Eye (tissue), 1 donor: Measurements from ENCODE around the gene MRPS2.
"Not testable (repeated sequence)": the region's sequence is repeated elsewhere in the genome, so short reads cannot be mapped to it uniquely, and the experiment has no call there.

Experiments used
- DNase-seq: peaks from one replicate; pipeline ENCODE4 v3.0.0-alpha.2; 2015

The MRPS2 gene

DNA sequence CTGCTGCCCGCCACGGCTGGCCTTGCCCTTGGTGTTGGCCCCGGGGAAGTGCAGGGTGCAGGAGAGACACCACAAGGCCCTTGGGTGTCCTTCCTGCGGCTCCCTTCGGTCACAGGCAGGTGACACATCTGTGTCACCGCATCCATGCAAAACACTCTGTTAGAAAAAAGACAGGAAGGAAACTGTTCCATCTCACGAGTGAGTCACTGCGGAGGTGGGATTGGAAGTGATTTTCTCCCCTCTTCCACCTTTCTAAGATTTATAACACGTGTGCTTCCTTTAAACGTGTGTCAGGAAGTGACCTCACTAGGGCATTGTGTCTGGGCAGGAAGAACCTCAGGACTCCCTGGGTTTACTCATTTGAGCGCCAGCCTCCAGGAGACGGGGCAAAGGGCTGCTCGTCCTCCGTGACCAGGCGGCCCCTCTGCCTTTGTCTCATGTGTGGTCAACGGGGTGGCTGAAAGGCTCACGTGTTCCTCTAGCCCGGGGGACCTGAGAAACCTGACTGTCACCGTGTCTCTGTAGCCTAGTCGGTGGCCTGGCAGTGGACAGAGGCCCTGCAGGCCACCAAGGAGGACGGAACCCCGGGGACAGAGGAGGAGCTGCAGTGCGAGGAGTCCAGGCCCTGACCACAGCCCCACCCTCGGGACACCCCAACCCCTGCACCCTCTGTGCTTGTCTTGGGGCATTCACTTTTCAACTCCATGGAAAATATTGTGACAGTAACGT, 15.8 kb downstream of the MRPS2 start:
- no peak for DNase-seq

DNA sequence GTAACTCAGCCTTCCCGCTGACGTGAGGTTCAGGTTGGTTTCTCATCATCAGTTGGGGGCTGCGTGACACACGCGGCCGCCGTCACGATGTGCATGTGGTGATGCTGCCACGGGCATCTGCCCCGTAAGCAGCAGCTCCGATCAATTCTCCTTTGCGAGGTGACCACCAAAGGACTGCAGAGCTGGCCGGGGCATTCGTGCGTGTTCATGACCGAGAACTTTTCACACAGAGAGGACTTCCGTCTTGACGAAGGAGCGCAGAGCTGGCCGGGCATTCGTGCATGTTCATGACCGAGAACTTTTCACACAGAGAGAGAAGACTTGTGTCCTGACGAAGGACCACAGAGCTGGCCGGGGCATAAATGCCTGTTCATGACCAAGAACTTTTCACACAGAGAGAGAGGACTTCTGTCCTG, 16.9 kb downstream of the MRPS2 start:
- no peak for DNase-seq

DNA sequence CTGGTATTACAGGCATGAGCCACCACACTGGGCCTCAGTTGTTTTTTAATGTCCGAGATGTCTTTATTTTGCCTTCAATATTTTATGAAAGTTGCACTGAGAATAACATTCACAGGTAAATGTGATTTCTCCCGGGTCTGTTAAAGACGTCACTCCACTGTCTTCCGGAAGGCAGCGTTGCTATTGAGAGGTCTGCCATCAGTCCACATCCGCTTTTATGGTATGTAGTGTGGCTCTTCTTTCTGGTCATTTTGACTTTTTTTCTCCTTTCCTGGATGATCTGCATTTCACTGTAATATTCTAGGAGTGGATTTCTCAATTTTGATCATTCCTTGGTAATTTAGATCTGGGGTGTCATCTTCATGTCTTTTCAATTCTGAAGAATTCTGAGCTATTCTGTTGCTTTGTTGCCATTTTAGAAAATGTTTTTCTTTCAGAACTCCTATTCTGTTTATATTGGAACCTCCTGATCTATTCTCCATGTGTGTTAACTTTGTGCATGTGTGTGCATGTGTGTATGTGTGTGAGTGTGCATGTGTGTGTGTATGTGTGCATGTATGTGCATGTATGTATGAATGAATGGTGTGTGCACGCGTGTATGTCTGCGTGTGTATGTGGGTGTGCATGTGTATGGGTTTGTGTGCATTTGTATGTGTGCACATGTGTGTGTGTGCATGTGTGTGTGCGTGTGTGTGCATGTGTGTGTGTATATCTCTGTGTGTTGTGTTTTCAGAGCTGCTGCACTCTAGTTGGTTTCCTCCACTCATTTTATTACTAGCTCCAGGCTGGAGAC, 18.9 kb downstream of the MRPS2 start:
- DNase-seq = no peak

DNA sequence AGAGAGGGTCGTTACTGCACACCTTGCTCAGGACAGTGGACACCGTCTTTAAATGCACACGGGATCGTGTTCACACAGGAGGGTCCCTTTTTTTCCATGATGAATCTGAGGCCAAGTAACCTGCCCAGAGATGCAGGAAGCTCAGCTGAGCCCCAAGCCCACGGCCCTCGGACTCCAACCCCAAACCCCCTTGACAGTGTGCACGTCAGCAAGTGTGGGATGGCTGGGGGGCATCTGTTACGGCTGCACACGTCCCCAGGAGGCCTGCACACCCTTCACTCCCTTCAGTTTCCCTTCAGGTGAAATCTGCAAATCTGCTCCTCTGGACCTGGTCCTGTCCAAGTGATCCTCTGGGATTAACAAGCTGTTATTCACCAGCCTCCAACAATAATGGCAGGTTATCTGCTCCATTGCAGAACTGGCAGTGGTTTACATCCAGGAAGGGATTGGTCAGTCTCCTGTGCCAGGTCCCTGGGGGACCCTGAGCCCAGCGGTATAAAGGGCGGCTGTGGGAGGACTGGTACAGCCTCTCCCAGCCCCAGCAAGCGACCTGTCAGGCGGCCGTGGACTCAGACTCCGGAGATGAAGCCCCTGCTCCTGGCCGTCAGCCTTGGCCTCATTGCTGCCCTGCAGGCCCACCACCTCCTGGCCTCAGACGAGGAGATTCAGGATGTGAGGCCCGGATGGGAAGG, 20.6 kb downstream of the MRPS2 start, which contains the start of gene LCN1:
TSS of gene LCN1 (plus strand) at position 525 of the 692 bp plus-strand sequence. CDS start at position 583, 58 bp downstream.
- DNase-seq = no peak

DNA sequence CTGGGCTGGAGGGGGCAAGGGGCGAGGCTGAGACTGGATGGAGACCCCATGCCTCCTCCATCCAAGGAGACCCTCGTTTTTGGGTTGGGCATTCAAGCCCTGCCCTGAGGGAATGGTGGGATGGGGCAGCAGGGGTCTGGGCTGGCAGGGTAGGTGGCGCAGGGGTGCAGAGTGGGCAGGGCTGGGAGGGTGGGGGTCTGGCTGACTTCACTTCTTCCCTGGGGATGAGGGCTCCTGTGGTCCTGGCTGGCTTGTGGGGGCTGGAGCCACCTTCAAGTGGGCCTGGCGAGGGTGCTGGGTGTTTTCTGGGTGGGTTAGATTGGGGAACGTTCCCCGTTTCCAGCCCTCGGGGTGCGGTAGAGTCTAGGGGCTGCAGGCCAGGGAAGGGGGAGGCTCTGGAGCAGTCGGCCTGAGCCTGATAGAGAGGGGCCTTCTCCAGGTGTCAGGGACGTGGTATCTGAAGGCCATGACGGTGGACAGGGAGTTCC, 21.2 kb downstream of the MRPS2 start:
- DNase-seq = no peak

DNA sequence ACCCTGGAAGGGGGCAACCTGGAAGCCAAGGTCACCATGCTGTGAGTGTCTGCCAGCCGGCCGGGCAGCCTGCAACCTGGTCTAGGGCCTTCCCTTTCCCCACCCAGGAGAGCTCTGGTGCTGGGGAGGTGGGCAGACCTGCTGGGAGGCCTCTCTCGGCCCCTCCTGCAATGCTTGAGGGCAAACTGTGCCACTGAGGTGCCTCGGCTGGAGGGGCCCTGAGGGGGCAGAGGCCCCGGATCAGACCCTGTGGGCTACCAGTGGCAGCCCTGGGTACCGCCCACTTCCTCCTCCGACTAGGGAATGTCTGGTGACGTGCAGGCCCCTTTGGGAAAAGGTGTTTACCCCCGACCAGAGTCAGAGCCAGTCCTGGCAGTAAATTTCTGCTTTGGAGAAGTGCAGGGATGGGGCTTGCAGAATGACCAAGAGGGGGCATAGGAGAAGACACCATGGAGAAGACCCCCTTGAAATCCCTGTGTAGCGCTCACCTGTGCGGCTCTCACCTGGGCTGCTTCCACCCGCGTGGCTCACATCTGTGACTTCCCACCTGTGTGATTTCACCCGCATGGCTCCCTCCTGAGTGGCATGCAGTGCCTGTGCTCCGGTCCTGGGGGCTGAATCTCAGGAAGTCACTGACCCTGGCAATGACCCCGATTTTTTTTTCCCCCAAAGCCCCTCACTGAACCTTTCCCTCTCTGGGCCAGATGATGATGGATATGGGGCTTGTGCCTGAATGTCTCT, 21.8 kb downstream of the MRPS2 start:
- no peak for DNase-seq

DNA sequence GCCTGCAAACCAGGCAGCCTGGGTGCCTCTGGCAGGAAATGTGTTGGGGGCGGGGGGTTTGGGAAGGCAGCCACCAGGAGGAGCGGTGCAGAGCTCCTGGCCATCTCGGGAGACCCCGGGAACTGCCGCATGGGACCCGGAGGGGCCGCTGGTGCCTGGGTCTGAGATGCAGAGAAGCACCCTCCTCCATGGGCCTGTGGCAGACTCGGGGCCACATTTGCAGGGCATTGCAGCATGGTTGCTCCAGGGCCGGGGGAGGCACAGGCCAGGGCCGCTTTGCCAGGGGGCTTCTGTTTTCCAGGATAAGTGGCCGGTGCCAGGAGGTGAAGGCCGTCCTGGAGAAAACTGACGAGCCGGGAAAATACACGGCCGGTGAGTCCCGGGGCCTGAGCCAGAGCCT, 22.4 kb downstream of the MRPS2 start:
- DNase-seq = no peak

DNA sequence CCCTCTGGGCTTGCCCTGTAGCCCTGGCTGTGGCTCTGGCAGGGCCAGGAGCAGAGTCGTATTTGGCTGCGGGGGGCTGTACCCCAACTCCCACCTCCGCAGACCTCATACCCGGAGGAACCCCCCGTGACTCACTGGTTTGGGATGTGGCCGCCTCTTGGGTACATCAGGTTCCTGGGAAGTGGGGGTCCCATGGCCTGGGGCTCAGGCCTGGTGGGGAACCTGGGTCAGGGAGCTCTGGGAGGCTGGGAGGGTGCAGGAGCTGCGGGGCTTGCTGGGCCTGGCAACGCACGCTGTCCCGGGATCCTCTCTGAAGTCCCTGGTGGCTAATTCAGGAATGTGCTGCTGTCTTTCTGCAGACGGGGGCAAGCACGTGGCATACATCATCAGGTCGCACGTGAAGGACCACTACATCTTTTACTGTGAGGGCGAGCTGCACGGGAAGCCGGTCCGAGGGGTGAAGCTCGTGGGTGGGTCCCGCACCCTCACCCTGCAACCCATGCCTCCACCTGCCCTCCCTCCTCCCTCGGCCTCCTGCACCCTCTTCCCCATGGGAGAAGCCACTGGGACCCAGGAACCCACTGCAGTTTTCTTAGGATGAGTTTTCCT, 23.1 kb downstream of the MRPS2 start:
- DNase-seq = no peak

DNA sequence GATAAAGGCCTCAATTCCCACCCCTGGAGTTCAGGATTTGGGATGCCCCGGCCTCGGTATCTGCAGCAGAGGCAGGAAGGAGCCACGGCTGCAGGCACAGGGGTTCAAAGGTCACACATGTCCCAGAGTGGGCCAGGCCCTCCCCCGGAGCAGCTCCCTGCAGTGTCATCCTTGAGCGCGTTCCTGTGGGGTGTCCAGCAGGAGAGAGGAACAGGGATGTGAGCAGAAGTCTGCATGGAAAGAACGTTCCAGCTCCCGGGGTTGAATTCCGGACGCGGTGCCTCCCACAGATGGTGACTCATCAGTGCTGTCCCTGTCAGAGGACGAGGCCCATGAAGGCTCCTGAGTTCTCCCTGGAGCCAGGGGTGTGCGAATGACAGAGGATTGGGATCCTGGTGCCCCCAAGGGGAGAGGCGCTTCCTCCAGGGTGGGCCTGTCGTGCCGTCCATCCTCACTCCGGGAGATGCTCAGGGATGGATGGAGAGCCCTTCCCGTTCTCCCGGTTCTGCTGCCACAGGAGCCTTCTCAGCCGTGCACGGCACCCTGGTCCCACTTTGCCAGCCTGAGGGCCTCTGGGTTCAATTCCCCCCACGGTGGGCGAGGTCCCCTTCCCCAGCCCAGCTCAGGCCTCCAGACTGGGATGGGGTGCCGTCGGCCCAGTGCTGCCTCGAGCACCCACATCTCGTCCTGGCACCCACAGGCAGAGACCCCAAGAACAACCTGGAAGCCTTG, 23.8 kb downstream of the MRPS2 start:
- DNase-seq = no peak

DNA sequence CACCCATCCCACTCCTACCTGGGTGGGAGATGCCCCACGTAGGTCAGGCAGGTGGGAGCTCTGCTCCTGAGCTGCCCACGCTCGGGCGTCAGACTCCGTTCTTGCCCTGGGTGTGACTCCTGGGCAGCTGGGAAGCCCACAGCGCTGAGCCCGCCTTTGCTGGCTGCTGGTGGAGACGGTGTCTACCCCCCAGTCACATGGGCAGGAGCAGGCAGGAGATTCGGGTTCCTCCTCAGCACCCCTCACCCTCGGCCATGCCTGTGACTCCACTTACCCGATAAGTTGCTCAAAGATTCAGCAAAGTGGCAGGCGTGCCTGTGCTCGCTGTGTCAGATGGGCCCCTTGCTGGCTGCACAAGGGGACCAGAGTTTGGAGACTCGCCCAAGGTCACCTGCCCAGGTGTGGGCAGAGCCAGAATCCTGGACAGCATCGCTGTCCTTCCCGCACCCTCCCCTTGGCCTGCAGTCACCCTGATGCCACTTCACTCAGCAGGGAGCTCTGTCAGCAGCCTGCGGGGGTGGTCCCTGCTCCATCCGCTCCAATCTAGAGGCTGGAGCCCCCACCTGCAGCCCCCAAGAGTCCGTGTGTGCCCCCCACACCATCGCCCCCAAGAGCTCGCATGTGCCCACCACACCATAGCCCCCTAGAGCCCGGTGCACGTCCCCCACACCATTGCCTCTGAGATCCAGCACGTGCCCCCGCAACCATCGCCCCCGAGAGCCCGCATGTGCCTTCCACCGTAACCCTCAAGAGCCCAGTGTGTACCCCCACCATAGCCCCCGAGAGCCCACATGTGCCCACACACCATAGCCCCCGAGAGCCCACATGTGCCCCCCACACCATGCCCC, 25.0 kb downstream of the MRPS2 start:
- no peak for DNase-seq

DNA sequence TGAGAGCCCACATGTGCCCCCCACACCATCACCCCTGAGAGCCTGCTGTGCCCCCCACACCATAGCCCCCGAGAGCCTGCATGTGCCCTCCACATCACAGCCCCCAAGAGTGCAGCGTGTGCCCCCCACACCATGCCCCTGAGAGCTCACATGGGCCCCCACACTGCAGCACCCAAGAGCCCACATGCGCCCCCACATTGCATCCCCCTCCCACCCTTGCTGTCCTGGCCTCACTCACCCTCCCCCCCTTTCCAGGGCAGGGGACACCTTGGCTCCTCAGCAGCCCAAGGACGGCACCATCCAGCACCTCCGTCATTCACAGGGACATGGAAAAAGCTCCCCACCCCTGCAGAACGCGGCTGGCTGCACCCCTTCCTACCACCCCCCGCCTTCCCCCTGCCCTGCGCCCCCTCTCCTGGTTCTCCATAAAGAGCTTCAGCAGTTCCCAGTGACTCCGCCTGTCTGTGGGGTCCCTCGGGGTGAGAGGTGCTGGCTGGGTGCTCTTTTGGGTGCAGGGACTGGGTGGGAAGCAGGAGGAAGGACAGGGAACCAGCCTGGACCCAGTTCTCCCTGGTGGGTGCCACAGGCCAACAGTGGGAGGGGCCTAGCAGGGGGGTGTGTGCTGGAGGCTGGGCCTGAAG, 25.7 kb downstream of the MRPS2 start:
- no peak for DNase-seq

DNA sequence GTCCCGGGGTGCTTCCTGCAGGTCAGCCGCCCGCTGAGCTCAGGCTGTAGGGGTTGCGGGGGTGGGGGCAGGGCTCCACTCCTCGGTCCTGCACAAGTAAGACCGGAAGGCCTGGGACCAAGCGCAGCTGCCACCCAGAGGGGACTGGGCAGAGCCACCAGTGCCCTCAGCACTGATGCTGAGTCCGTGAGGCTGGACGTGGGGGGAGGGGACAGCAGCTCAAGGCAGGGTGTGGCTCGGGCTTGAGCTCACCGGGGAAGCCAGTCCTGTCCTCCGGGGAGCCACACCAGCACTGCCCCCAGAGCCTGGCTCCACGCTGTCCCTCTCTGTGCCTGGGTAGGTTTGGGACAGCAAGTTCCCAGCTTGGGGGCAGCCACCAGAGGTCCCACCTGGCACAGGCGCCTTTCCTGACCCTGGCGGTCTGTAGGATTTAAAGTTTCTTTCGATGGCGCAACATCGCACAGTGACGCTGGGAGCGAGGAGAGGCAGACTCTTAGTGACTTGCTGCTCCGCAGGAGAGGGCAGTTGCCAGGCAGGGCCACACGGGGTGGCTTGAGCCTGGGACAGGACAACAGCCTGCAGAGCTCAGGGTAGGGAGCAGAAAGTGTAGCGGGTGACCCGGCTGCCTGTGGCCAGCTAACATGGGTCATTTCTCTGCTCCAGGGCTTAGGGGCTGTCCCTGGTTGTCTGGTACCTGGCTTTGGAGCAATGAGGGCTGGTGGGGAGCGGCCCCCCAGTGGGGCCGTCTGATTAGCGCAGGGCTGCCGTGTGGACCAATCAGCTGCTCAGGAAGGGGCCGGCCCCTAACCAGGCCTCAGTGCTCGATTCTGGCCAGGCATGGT, 26.5 kb downstream of the MRPS2 start:
- DNase-seq = no peak

DNA sequence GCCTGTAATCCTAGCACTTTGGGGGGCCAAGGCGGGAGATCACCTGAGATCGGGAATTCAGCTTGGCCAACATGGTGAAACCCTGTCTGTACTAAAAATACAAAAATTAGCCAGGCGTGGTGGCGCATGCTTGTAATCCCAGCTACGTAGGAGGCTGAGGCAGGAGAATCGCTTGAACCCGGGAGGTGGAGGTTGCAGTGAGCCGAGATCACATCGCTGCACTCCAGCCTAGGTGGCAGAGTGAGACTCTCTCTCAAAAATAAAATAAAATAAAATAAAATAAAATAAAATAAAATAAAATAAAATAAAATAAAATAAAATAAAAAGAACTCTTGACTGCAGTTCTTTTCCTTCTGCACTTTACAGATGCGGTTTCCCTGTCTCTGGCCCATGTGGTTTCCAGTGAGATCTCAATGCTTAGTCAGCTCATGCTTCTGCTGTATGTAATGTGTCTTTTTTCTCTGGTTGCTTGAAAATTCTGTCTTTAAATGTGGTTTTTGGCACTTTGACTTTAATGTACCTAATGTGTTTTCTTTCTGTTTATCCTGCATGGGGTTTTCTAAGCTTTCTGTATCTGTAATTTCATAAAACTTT, 28.5 kb downstream of the MRPS2 start:
- DNase-seq = not testable (repeated sequence)

DNA sequence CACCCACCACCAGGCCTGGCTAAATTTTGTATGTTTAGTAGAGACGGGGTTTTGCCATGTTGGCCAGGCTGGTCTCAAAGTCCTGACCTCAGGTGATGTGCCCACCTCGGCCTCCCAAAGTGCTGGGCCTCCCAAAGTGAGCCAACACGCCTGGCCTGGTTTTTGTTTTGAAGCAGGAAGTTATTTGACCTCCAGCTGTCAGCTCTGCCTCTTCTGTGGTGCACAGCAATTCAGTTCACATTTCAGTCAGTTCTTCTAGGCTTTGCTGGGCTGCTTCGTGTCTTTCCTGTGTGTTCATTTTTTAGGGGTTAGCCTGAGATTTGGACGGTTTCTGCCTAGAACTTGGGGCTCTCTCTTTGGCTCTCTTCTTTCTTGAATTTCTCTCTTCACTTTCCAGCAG, 29.7 kb downstream of the MRPS2 start:
- DNase-seq = no peak

DNA sequence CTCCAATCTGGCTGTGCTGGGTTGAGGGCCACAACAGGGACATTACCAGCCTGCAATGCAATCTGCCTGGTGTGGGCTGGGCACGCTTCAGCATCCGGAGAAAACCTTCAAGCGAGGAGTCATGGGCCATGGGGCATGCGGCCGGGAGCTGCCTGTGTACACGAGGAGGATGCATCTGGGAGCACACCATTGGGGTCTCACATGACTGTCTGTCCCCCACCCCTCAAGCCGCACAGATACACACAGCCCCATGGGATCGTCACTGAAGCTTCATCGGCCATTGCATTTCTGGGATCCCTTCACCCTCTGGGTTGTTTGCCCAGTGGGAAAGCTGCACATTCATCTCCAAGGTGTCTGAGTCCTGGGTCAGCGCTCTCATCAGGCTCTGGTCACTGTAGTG, 30.6 kb downstream of the MRPS2 start:
- no peak for DNase-seq

DNA sequence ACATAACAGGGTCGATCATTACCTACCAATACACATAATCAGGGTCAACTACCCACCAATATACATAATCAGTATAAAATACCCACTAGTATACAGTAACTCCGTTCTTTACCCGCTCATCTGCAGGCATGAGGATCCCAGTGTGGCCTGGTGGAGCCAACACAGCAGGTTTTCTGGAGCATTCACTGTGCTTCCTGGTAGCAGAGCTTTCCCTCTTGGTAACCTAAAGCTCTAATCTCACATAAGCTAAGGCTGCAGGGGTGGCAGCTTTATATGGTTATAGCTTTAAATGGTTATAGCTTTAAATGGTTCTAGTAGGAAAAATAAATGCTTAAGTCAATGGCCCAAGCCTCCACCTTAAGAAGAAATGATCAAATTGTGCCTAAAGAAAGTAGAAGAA, 32.6 kb downstream of the MRPS2 start:
- peak; percentile 27 for DNase-seq

DNA sequence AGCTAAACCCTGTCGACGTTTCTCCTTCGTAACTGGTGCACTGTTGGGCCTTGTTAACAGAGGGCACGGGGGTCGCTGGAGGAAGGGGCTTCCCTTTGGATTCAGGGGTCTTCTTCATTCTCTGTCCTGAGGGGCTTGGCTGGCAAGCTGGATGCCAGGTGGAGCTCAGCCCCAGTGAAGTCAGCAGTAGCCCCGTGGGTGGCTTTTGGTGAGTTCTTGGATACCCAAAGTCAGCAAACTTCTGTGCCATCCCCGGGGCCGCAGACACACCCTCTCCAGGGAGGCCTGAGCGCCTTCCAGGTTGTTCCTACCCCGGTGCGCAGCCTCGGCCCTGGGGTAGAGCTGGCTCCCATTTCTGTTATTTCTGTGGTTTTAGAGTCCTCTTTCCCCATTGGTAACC, 33.2 kb downstream of the MRPS2 start:
- DNase-seq = no peak

DNA sequence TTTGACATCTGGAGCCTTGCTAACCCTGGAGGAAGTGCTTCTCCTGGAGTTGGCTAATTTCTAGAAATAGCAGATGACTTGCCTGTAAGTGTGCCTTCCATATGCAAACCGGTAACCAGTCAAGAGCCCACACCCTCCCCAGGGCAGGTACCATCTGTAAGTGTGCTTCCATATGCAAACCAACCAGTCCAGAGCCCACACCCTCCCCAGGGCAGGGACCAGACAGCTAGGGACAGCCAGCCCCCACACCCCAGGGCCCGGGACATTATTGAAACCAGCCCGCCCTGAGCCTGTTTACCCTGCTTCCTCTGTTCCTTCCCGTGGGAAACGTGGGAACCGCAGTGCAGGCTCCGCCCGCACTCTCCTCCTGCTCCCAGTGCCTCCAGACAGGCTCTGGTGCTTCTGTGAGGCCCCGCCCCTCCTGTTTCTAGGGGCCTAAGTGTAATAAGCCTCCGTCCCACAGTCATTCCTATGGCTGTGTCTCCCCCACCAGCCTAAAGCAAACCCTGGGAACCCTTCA, 33.8 kb downstream of the MRPS2 start:
- DNase-seq = not testable (repeated sequence)
